Adipocyte (in vitro differentiated cells): ENCODE results near the gene TFEC.

Experiments
- DNase-seq: peaks from one replicate; pipeline ENCODE4 v3.0.0-alpha.2; 2015; ENCODE audit warnings: low read depth
- H3K27me3 ChIP-seq: replicated peaks from 2 replicates; pipeline ENCODE4 v1.7.0; 2013; ENCODE audit warnings: mild to moderate bottlenecking, low read length, moderate library complexity; ENCODE audit not compliant: control insufficient read depth, insufficient read depth
- H3K36me3 ChIP-seq: 2 replicates; pipeline ENCODE4 v1.7.0; 2013; ENCODE audit warnings: low read length, mild to moderate bottlenecking, moderate library complexity; ENCODE audit not compliant: control insufficient read depth, insufficient read depth, severe bottlenecking
- H3K4me1 ChIP-seq: 2 replicates; pipeline ENCODE4 v1.7.0; 2013; ENCODE audit warnings: mild to moderate bottlenecking, low read length, moderate library complexity; ENCODE audit not compliant: control insufficient read depth, insufficient read depth
- H3K4me3 ChIP-seq: 2 replicates; pipeline ENCODE4 v1.7.0; 2013; ENCODE audit warnings: mild to moderate bottlenecking, low read length, moderate library complexity
- H3K9ac ChIP-seq: 2 replicates; pipeline ENCODE4 v1.7.0; 2013; ENCODE audit warnings: mild to moderate bottlenecking, low read length, moderate library complexity
- H3K9me3 ChIP-seq: 2 replicates; pipeline ENCODE4 v1.7.0; 2013; ENCODE audit warnings: mild to moderate bottlenecking, low read length, moderate library complexity; ENCODE audit not compliant: control insufficient read depth

The TFEC gene

DNA sequence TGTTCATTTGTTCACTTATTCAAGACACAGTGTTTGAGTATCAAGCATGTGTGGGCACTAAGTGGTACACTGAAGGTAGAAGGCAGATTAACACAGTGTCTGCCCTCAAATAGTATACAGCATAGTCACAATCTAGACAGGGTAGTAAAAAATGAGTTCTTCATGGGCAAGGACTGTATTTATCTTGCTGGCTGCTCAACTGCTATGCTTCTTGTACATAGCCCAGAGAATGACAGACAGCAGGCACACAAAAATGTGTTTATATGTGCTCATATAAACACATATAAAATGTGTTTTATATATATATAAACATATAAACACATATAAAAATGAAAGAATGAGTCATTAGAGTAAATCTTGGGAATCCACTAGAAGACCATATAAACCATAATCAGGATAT is 43.1 kb downstream of the TFEC start:
- Histone ChIP-seq H3K27me3 (no peaks in the 10 kb centered on the region), H3K4me3 (no peak overlapping the region), H3K9ac (no peak overlapping the region), H3K36me3 (no peaks in the 10 kb centered on the region), H3K4me1 (peaks cover 4% of the 10 kb centered on the region), H3K9me3 (no peaks in the 10 kb centered on the region)
- DNase-seq, result no peak

GRCh38 chr7:115984105-115984504 is 46.5 kb downstream of the TFEC start:
- peaks cover 4% of the 10 kb centered on the region for H3K4me1 ChIP-seq

DNA sequence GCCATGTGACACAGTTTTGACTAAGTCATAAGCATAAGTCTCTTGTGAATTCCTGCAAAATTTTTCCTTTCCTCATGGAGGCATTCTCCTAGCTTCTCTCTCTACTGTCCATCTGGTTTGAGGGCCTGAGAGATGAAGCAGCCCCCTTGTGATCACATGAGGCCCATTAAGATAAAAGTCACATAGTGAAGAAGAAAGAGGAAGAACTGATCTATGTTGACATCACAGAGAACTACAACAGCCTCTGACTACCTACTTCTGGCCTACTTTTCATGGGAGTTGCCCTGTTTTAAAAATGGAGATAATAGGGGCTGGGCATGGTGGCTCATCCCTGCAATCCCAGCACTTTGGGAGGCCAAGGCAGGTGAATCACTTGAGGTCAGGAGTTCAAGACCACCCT is 50.4 kb downstream of the TFEC start:
- Histone ChIP-seq H3K9me3 (no peaks in the 10 kb centered on the region), H3K4me1 (no peaks in the 10 kb centered on the region), H3K36me3 (no peaks in the 10 kb centered on the region), H3K27me3 (no peaks in the 10 kb centered on the region), H3K9ac (no peak overlapping the region), H3K4me3 (no peak overlapping the region)
- no peak for DNase-seq

More at GRCh38 chr7:115984105-115984504, 46.5 kb downstream of the TFEC start:
- no peaks in the 10 kb centered on the region for H3K9me3 ChIP-seq
- H3K27me3 ChIP-seq, result no peaks in the 10 kb centered on the region
- no peak overlapping the region for H3K4me3 ChIP-seq
- no peak overlapping the region for H3K9ac ChIP-seq
- DNase-seq, result peak; percentile 49
- H3K36me3 ChIP-seq, result no peaks in the 10 kb centered on the region

GRCh38 chr7:115976651-115977050 is 53.9 kb downstream of the TFEC start:
- Histone ChIP-seq H3K4me3 (no peak overlapping the region), H3K9me3 (no peaks in the 10 kb centered on the region), H3K27me3 (no peaks in the 10 kb centered on the region), H3K36me3 (no peaks in the 10 kb centered on the region), H3K4me1 (no peaks in the 10 kb centered on the region), H3K9ac (no peak overlapping the region)
- peak; percentile 34 for DNase-seq

- no peaks in the 10 kb centered on the region for H3K9me3 ChIP-seq
- H3K4me3 ChIP-seq, result no peak overlapping the region
- H3K27me3 ChIP-seq, result no peaks in the 10 kb centered on the region
- H3K9ac ChIP-seq, result no peak overlapping the region
- DNase-seq, result no peak
- no peaks in the 10 kb centered on the region for H3K4me1 ChIP-seq
- H3K36me3 ChIP-seq, result no peaks in the 10 kb centered on the region
Observed at GRCh38 chr7:115975766-115976165, 54.8 kb downstream of the TFEC start.

- Histone ChIP-seq H3K36me3 (no peaks in the 10 kb centered on the region), H3K9ac (no peak overlapping the region), H3K9me3 (no peaks in the 10 kb centered on the region), H3K27me3 (no peaks in the 10 kb centered on the region), H3K4me3 (no peak overlapping the region), H3K4me1 (no peaks in the 10 kb centered on the region)
- peak; percentile 42 for DNase-seq
Observed at GRCh38 chr7:115973406-115973805, 57.2 kb downstream of the TFEC start.

DNA sequence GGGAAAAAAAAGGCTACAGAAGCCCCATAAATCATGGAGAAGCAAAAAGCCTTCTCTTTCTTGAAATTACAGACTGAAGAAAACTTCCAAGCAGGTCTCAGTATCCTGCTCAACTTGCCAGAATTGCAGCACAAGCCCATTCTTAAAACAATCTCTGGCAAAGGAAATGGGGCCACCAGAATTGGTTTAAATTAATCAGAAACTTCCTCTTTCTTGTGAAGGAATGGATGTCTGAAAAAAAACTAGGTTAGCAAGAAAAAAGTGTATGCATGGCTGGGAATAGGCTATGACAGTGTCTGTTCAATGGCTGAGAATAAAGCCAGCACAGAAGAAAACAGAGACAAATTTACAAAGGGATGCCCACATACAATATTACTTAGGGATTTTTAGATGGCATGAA is 59.1 kb downstream of the TFEC start:
- no peak overlapping the region for H3K9ac ChIP-seq
- DNase-seq, result no peak
- no peaks in the 10 kb centered on the region for H3K4me1 ChIP-seq
- H3K36me3 ChIP-seq, result no peaks in the 10 kb centered on the region
- H3K27me3 ChIP-seq, result no peaks in the 10 kb centered on the region
- H3K9me3 ChIP-seq, result no peaks in the 10 kb centered on the region
- H3K4me3 ChIP-seq, result no peak overlapping the region

- H3K9ac ChIP-seq, result no peak overlapping the region
- no peaks in the 10 kb centered on the region for H3K27me3 ChIP-seq
- no peaks in the 10 kb centered on the region for H3K9me3 ChIP-seq
- H3K4me3 ChIP-seq, result no peak overlapping the region
- H3K36me3 ChIP-seq, result no peaks in the 10 kb centered on the region
- H3K4me1 ChIP-seq, result peaks cover 14% of the 10 kb centered on the region
- no peak for DNase-seq
Observed at GRCh38 chr7:115968596-115968995, 62.0 kb downstream of the TFEC start.

GRCh38 chr7:115968171-115968570 is 62.4 kb downstream of the TFEC start:
- DNase-seq, result no peak
- Histone ChIP-seq H3K9ac (no peak overlapping the region), H3K4me3 (no peak overlapping the region)

GRCh38 chr7:115965796-115966475 is 64.6 kb downstream of the TFEC start:
- peak; percentile 19 for DNase-seq
- H3K36me3 ChIP-seq, result no peaks in the 10 kb centered on the region
- peaks cover 26% of the 10 kb centered on the region for H3K4me1 ChIP-seq
- no peak overlapping the region for H3K4me3 ChIP-seq
- no peaks in the 10 kb centered on the region for H3K9me3 ChIP-seq
- H3K9ac ChIP-seq, result no peak overlapping the region
- H3K27me3 ChIP-seq, result no peaks in the 10 kb centered on the region

More at GRCh38 chr7:115968171-115968570, 62.4 kb downstream of the TFEC start:
- Histone ChIP-seq H3K9me3 (no peaks in the 10 kb centered on the region), H3K27me3 (no peaks in the 10 kb centered on the region), H3K4me1 (peaks cover 14% of the 10 kb centered on the region), H3K36me3 (no peaks in the 10 kb centered on the region)

- no peaks in the 10 kb centered on the region for H3K36me3 ChIP-seq
- peaks cover 26% of the 10 kb centered on the region for H3K4me1 ChIP-seq
- peak; percentile 62 for DNase-seq
- H3K4me3 ChIP-seq, result no peak overlapping the region
- H3K9me3 ChIP-seq, result peaks cover 2% of the 10 kb centered on the region
- H3K27me3 ChIP-seq, result no peaks in the 10 kb centered on the region
- no peak overlapping the region for H3K9ac ChIP-seq
Observed at GRCh38 chr7:115965236-115965635, 65.3 kb downstream of the TFEC start.

- peaks cover 4% of the 10 kb centered on the region for H3K9me3 ChIP-seq
- no peak overlapping the region for H3K9ac ChIP-seq
- peaks cover 26% of the 10 kb centered on the region for H3K4me1 ChIP-seq
- no peak overlapping the region for H3K4me3 ChIP-seq
- no peaks in the 10 kb centered on the region for H3K27me3 ChIP-seq
- no peaks in the 10 kb centered on the region for H3K36me3 ChIP-seq
- peak; percentile 41 for DNase-seq
Observed at GRCh38 chr7:115964799-115965198, 65.8 kb downstream of the TFEC start.
